Bronchial epithelial cell (primary cell): ENCODE data around the gene RFWD3. TPM values are rescaled to one million over a fixed set of nuclear protein-coding genes. Genes with fewer than 3 reads are reported as not detected.

ENCODE experiments used
- DNase-seq: peaks from one replicate; pipeline ENCODE4 v3.0.0-alpha.2; 2010; ENCODE audit warnings: low read depth
- FAIRE-seq: peaks from 2 replicates; lab custom pipeline; 2011; peaks lifted over from hg19 to GRCh38; lab: Jason Lieb, UNC
- H3K27me3 ChIP-seq: 2 replicates; pipeline ENCODE4 v1.5.1; 2011; ENCODE audit warnings: low read length; ENCODE audit not compliant: control insufficient read depth, insufficient read depth
- H3K36me3 ChIP-seq: 2 replicates; pipeline ENCODE4 v1.5.1; 2011; ENCODE audit warnings: low read length; ENCODE audit not compliant: control insufficient read depth, insufficient read depth
- H3K4me3 ChIP-seq: 2 replicates; pipeline ENCODE4 v1.5.1; 2011; ENCODE audit warnings: mild to moderate bottlenecking, low read depth, low read length, control low read depth
- CTCF ChIP-seq: IDR thresholded peaks from 2 replicates; pipeline ENCODE4 v1.5.1; 2011; ENCODE audit warnings: mild to moderate bottlenecking, moderate library complexity, low read length, control low read depth, inconsistent platforms; ENCODE audit not compliant: insufficient read depth, severe bottlenecking
- total RNA-seq: library from RNA; depleted of rRNA; stranded (reverse); fragments of >200 nt; gene quantifications from 2 replicates; pipeline ENCODE4 v1.2.1, GENCODE V29; 2014

The RFWD3 gene
- total RNA-seq, 1 donor from 2014 or later = 11.6 TPM

- no peak for TF ChIP-seq CTCF
- FAIRE-seq (no peak), DNase-seq (no peak)
Observed at GRCh38 chr16:74596586-74596985, 70.1 kb downstream of the RFWD3 start.

GRCh38 chr16:74592847-74593246 is 73.8 kb downstream of the RFWD3 start:
- DNase-seq (no peak), FAIRE-seq (no peak)
- H3K4me3 ChIP-seq = no peak overlapping the region
- TF ChIP-seq CTCF = no peak
- no peaks in the 10 kb centered on the region for H3K27me3 ChIP-seq
- H3K36me3 ChIP-seq = peaks cover 2% of the 10 kb centered on the region

More at GRCh38 chr16:74596586-74596985, 70.1 kb downstream of the RFWD3 start:
- no peak overlapping the region for H3K4me3 ChIP-seq
- no peaks in the 10 kb centered on the region for H3K27me3 ChIP-seq
- H3K36me3 ChIP-seq = peaks cover 2% of the 10 kb centered on the region

- DNase-seq (no peak), FAIRE-seq (no peak)
- peaks cover 2% of the 10 kb centered on the region for H3K36me3 ChIP-seq
- H3K4me3 ChIP-seq = no peak overlapping the region
- H3K27me3 ChIP-seq = no peaks in the 10 kb centered on the region
- TF ChIP-seq CTCF = no peak
Observed at GRCh38 chr16:74591876-74592650, 74.6 kb downstream of the RFWD3 start.

GRCh38 chr16:74586948-74587347 is 79.7 kb downstream of the RFWD3 start:
- DNase-seq (no peak), FAIRE-seq (no peak)

GRCh38 chr16:74585846-74586443 is 80.7 kb downstream of the RFWD3 start:
- H3K36me3 ChIP-seq = no peaks in the 10 kb centered on the region
- FAIRE-seq (no peak), DNase-seq (no peak)
- H3K4me3 ChIP-seq = no peak overlapping the region
- no peak for TF ChIP-seq CTCF
- no peaks in the 10 kb centered on the region for H3K27me3 ChIP-seq

More at GRCh38 chr16:74586948-74587347, 79.7 kb downstream of the RFWD3 start:
- no peaks in the 10 kb centered on the region for H3K27me3 ChIP-seq
- H3K36me3 ChIP-seq = no peaks in the 10 kb centered on the region
- no peak for TF ChIP-seq CTCF
- no peak overlapping the region for H3K4me3 ChIP-seq
